ENCODE measurements around the gene AIDA.

AIDA gene

DNA sequence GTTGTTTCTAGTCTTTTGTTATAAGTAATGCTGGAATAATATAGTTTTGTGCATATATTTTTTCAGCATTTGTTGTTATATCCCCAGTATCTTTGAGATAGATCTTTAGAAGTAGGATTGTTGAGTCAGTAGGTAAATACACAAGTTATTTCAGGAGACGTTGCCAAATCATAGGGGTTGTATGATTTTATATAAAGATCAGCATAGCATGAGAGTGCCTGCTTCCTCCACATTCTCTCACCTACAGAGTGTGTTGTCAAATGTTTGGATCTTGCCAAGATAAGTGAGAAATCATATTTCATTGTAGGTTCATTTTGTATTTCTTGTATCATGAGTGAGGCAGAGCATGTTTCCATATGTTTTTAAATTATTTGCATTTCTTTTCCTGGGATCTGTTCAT, 69.8 kb downstream of the AIDA start:
- H3K79me2 ChIP-seq (ENCODE audit: control insufficient read depth, insufficient read depth, low read length) = peaks cover 2% of the 10 kb centered on the region
- no peaks in the 10 kb centered on the region for H3K4me1 ChIP-seq (ENCODE audit: control insufficient read depth, low read depth, low read length)
- no peak for DNase-seq
- no peak overlapping the region for H3K56ac ChIP-seq (ENCODE audit: low read length)
- H3K4me2 ChIP-seq (ENCODE audit: low read length) = no peak overlapping the region
- peaks cover 4% of the 10 kb centered on the region for H3K79me1 ChIP-seq (ENCODE audit: low read length)
- no peak overlapping the region for H4K8ac ChIP-seq (ENCODE audit: low read depth, low read length)
- no peak overlapping the region for H3K4ac ChIP-seq (ENCODE audit: low read depth, low read length)
- H2BK120ac ChIP-seq (ENCODE audit: low read depth, low read length) = no peak overlapping the region
- H3K18ac ChIP-seq (ENCODE audit: low read length) = no peak overlapping the region
- H3K9ac ChIP-seq (ENCODE audit: low read length) = no peak overlapping the region
- no peaks in the 10 kb centered on the region for H3K36me3 ChIP-seq (ENCODE audit: control insufficient read depth, insufficient read depth, low read length)
- no peak overlapping the region for H2BK5ac ChIP-seq (ENCODE audit: low read length)
- no peak overlapping the region for H3K4me3 ChIP-seq (ENCODE audit: low read length)
- no peak overlapping the region for H3K23ac ChIP-seq (ENCODE audit: low read length)
- no peak overlapping the region for H2BK15ac ChIP-seq (replicated peaks; ENCODE audit: low read depth)
- H3K27me3 ChIP-seq (ENCODE audit: insufficient read depth, low read length, poor library complexity) = no peaks in the 10 kb centered on the region
- no CpG with 5 or more reads among the region's 1 CpG for WGBS (ENCODE audit: extremely low coverage, insufficient coverage, low lambda C conversion rate)
- H3K27ac ChIP-seq (ENCODE audit: low read depth, low read length) = no peak overlapping the region
- no peak overlapping the region for H4K5ac ChIP-seq (ENCODE audit: low read length)
- H2AK5ac ChIP-seq (ENCODE audit: low read length) = no peak overlapping the region

- Histone ChIP-seq H3K4me2 (ENCODE audit: low read length) (no peak overlapping the region), H3K4me1 (ENCODE audit: control insufficient read depth, low read depth, low read length) (no peaks in the 10 kb centered on the region), H3K27ac (ENCODE audit: low read depth, low read length) (no peak overlapping the region), H3K27me3 (ENCODE audit: insufficient read depth, low read length, poor library complexity) (no peaks in the 10 kb centered on the region), H4K8ac (ENCODE audit: low read depth, low read length) (no peak overlapping the region), H3K36me3 (ENCODE audit: control insufficient read depth, insufficient read depth, low read length) (no peaks in the 10 kb centered on the region), H2BK120ac (ENCODE audit: low read depth, low read length) (no peak overlapping the region), H3K4me3 (ENCODE audit: low read length) (no peak overlapping the region), H3K79me2 (ENCODE audit: control insufficient read depth, insufficient read depth, low read length) (peaks cover 2% of the 10 kb centered on the region), H3K79me1 (ENCODE audit: low read length) (peaks cover 4% of the 10 kb centered on the region), H3K23ac (ENCODE audit: low read length) (no peak overlapping the region), H4K5ac (ENCODE audit: low read length) (no peak overlapping the region), H2BK5ac (ENCODE audit: low read length) (no peak overlapping the region), H2AK5ac (ENCODE audit: low read length) (no peak overlapping the region), H3K18ac (ENCODE audit: low read length) (no peak overlapping the region), H3K56ac (ENCODE audit: low read length) (no peak overlapping the region), H3K4ac (ENCODE audit: low read depth, low read length) (no peak overlapping the region), H3K9ac (ENCODE audit: low read length) (no peak overlapping the region), H2BK15ac (replicated peaks; ENCODE audit: low read depth) (no peak overlapping the region)
- DNase-seq = peak; percentile 59
- no CpG with 5 or more reads among the region's 5 CpGs for WGBS (ENCODE audit: extremely low coverage, insufficient coverage, low lambda C conversion rate)
Observed at GRCh38 chr1:222641269-222641948, 70.9 kb downstream of the AIDA start.

- no CpG with 5 or more reads among the region's 7 CpGs for WGBS (ENCODE audit: extremely low coverage, insufficient coverage, low lambda C conversion rate)
- DNase-seq = peak; percentile 92
- H3K4me1 ChIP-seq (ENCODE audit: control insufficient read depth, low read depth, low read length) = no peaks in the 10 kb centered on the region
- no peak overlapping the region for H3K4ac ChIP-seq (ENCODE audit: low read depth, low read length)
- no peak overlapping the region for H3K9ac ChIP-seq (ENCODE audit: low read length)
- H2BK15ac ChIP-seq (replicated peaks; ENCODE audit: low read depth) = no peak overlapping the region
- no peak overlapping the region for H4K8ac ChIP-seq (ENCODE audit: low read depth, low read length)
- no peak overlapping the region for H2BK120ac ChIP-seq (ENCODE audit: low read depth, low read length)
- H3K18ac ChIP-seq (ENCODE audit: low read length) = no peak overlapping the region
- H3K79me2 ChIP-seq (ENCODE audit: control insufficient read depth, insufficient read depth, low read length) = no peaks in the 10 kb centered on the region
- no peak overlapping the region for H3K4me2 ChIP-seq (ENCODE audit: low read length)
- H2AK5ac ChIP-seq (ENCODE audit: low read length) = no peak overlapping the region
- no peak overlapping the region for H3K56ac ChIP-seq (ENCODE audit: low read length)
- no peak overlapping the region for H4K5ac ChIP-seq (ENCODE audit: low read length)
- H3K27ac ChIP-seq (ENCODE audit: low read depth, low read length) = no peak overlapping the region
- H2BK5ac ChIP-seq (ENCODE audit: low read length) = no peak overlapping the region
- no peaks in the 10 kb centered on the region for H3K79me1 ChIP-seq (ENCODE audit: low read length)
- no peak overlapping the region for H3K23ac ChIP-seq (ENCODE audit: low read length)
- H3K36me3 ChIP-seq (ENCODE audit: control insufficient read depth, insufficient read depth, low read length) = peaks cover 9% of the 10 kb centered on the region
- no peak overlapping the region for H3K4me3 ChIP-seq (ENCODE audit: low read length)
- no peaks in the 10 kb centered on the region for H3K27me3 ChIP-seq (ENCODE audit: insufficient read depth, low read length, poor library complexity)
Observed at GRCh38 chr1:222634180-222635013, 77.9 kb downstream of the AIDA start.

DNA sequence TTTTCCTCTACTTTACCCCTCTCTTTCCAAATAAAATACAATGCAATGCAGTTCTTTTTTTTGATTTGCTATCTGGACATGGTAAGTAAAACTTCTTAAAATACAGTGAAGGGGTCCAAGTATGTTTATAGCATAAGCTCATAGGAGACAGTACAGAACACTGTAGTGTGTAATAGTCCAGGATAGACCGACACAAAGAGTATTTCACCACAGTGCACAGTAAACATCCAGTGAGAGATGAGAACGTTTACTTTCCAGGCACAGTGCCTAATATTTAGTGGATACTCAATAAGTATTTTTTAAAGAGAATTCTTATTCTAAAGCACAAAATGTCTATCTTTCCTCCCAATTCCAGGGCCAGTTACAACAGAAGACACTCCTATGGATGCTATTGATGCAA, 79.5 kb downstream of the AIDA start:
- no peak overlapping the region for H3K23ac ChIP-seq (ENCODE audit: low read length)
- no peak overlapping the region for H2AK5ac ChIP-seq (ENCODE audit: low read length)
- H3K79me2 ChIP-seq (ENCODE audit: control insufficient read depth, insufficient read depth, low read length) = no peaks in the 10 kb centered on the region
- no peak for DNase-seq
- no peak overlapping the region for H3K4me3 ChIP-seq (ENCODE audit: low read length)
- H3K56ac ChIP-seq (ENCODE audit: low read length) = no peak overlapping the region
- no peak overlapping the region for H2BK120ac ChIP-seq (ENCODE audit: low read depth, low read length)
- H3K79me1 ChIP-seq (ENCODE audit: low read length) = no peaks in the 10 kb centered on the region
- H3K27me3 ChIP-seq (ENCODE audit: insufficient read depth, low read length, poor library complexity) = no peaks in the 10 kb centered on the region
- H2BK15ac ChIP-seq (replicated peaks; ENCODE audit: low read depth) = no peak overlapping the region
- WGBS (ENCODE audit: extremely low coverage, insufficient coverage, low lambda C conversion rate) = no CpG with 5 or more reads among the region's 2 CpGs
- no peak overlapping the region for H4K5ac ChIP-seq (ENCODE audit: low read length)
- H2BK5ac ChIP-seq (ENCODE audit: low read length) = no peak overlapping the region
- H3K4me2 ChIP-seq (ENCODE audit: low read length) = no peak overlapping the region
- H3K18ac ChIP-seq (ENCODE audit: low read length) = no peak overlapping the region
- no peak overlapping the region for H4K8ac ChIP-seq (ENCODE audit: low read depth, low read length)
- peaks cover 16% of the 10 kb centered on the region for H3K36me3 ChIP-seq (ENCODE audit: control insufficient read depth, insufficient read depth, low read length)
- no peak overlapping the region for H3K9ac ChIP-seq (ENCODE audit: low read length)
- H3K4ac ChIP-seq (ENCODE audit: low read depth, low read length) = no peak overlapping the region
- H3K27ac ChIP-seq (ENCODE audit: low read depth, low read length) = no peak overlapping the region
- no peaks in the 10 kb centered on the region for H3K4me1 ChIP-seq (ENCODE audit: control insufficient read depth, low read depth, low read length)

DNA sequence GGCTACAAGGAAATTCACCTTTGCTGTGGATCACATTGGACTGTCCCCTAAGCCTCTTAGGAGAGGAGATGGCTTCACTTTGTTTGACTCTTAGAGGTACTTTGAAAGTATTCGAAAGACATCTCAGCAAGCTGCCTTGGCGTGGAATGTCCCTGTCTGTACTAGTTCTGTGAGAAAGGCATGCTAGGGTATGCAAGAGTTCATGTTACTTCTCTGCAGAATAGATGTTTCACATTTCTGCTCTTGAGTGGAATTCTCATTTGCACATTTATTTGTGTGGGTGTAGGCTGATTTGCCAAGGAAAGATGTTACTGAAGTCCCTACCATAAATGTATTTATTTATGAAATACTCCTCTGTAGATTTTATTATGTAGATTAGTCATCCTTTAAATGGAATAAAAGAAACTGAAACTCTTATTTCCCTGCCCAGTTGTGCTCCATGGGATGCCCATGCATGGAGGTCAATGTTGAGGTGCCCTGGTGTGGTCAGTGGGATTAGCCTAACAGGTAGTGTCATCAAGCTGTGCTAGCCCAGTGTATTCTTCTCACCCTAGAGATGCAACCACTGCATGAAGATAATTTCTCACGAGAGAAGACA, 80.6 kb downstream of the AIDA start:
- H2BK120ac ChIP-seq (ENCODE audit: low read depth, low read length) = no peak overlapping the region
- no peaks in the 10 kb centered on the region for H3K27me3 ChIP-seq (ENCODE audit: insufficient read depth, low read length, poor library complexity)
- H3K56ac ChIP-seq (ENCODE audit: low read length) = no peak overlapping the region
- H3K27ac ChIP-seq (ENCODE audit: low read depth, low read length) = no peak overlapping the region
- H3K4me1 ChIP-seq (ENCODE audit: control insufficient read depth, low read depth, low read length) = no peaks in the 10 kb centered on the region
- H3K9ac ChIP-seq (ENCODE audit: low read length) = no peak overlapping the region
- no peak overlapping the region for H3K4me2 ChIP-seq (ENCODE audit: low read length)
- H3K79me1 ChIP-seq (ENCODE audit: low read length) = no peaks in the 10 kb centered on the region
- DNase-seq = no peak
- H4K5ac ChIP-seq (ENCODE audit: low read length) = no peak overlapping the region
- H2BK15ac ChIP-seq (replicated peaks; ENCODE audit: low read depth) = no peak overlapping the region
- H3K18ac ChIP-seq (ENCODE audit: low read length) = no peak overlapping the region
- H4K8ac ChIP-seq (ENCODE audit: low read depth, low read length) = no peak overlapping the region
- no peaks in the 10 kb centered on the region for H3K79me2 ChIP-seq (ENCODE audit: control insufficient read depth, insufficient read depth, low read length)
- peaks cover 16% of the 10 kb centered on the region for H3K36me3 ChIP-seq (ENCODE audit: control insufficient read depth, insufficient read depth, low read length)
- H3K4me3 ChIP-seq (ENCODE audit: low read length) = no peak overlapping the region
- H2AK5ac ChIP-seq (ENCODE audit: low read length) = no peak overlapping the region
- H3K4ac ChIP-seq (ENCODE audit: low read depth, low read length) = no peak overlapping the region
- no peak overlapping the region for H2BK5ac ChIP-seq (ENCODE audit: low read length)
- WGBS (ENCODE audit: extremely low coverage, insufficient coverage, low lambda C conversion rate) = no CpG with 5 or more reads among the region's 3 CpGs
- no peak overlapping the region for H3K23ac ChIP-seq (ENCODE audit: low read length)
